Left ventricle myocardium inferior (tissue), 1 donor: ENCODE measurements around the gene KIF11. TPM values are rescaled to one million over a fixed set of nuclear protein-coding genes. Genes with fewer than 3 reads are reported as not detected.
A peak's percentile ranks its signal among the peaks of the same experiment; 100 is the strongest.

Experiments
- DNase-seq: peaks from one replicate; pipeline ENCODE4 v3.0.0-alpha.2; 2020
- H3K27ac ChIP-seq: fragments of 200-600 bp; replicated peaks from 2 replicates; pipeline ENCODE4 v1.8.0; 2021
- H3K27me3 ChIP-seq: fragments of 200-600 bp; 2 replicates; pipeline ENCODE4 v1.8.0; 2021; ENCODE audit warnings: low read depth
- H3K36me3 ChIP-seq: fragments of 200-600 bp; 2 replicates; pipeline ENCODE4 v1.8.0; 2021
- H3K4me1 ChIP-seq: fragments of 200-600 bp; 2 replicates; pipeline ENCODE4 v1.8.0; 2021
- H3K4me3 ChIP-seq: fragments of 200-600 bp; 2 replicates; pipeline ENCODE4 v1.8.0; 2021; ENCODE audit warnings: mild to moderate bottlenecking, moderate library complexity
- H3K9me3 ChIP-seq: fragments of 200-600 bp; replicated peaks from 2 replicates; pipeline ENCODE4 v1.8.0; 2021
- intact Hi-C: fragments of 100-400 bp; cut with micrococcal nuclease; formaldehyde crosslinking; loops from one replicate; pipeline ENCODE4 v1.11.0; 2022
- total RNA-seq: library from RNA; stranded (reverse); fragmentation: NEBNext Ultra II Directional; extraction: Animal tissue kit (Norgen Biotek cat#: 25700); gene quantifications from one replicate; pipeline ENCODE4 v1.2.1, GENCODE V29; 2021
- TF ChIP-seq, protein P1 (sequence below): fragments of 200-600 bp; IDR thresholded peaks from 2 replicates; pipeline ENCODE4 v1.8.0; 2021; ENCODE audit warnings: antibody characterized with exemption, mild to moderate bottlenecking, borderline replicate concordance
- donor health status: DM: no; HTN: yes; CAD: no; lungs with severe emphysema.

The KIF11 gene
- total RNA-seq, 1 donor from 2014 or later: 0.96 TPM

DNA sequence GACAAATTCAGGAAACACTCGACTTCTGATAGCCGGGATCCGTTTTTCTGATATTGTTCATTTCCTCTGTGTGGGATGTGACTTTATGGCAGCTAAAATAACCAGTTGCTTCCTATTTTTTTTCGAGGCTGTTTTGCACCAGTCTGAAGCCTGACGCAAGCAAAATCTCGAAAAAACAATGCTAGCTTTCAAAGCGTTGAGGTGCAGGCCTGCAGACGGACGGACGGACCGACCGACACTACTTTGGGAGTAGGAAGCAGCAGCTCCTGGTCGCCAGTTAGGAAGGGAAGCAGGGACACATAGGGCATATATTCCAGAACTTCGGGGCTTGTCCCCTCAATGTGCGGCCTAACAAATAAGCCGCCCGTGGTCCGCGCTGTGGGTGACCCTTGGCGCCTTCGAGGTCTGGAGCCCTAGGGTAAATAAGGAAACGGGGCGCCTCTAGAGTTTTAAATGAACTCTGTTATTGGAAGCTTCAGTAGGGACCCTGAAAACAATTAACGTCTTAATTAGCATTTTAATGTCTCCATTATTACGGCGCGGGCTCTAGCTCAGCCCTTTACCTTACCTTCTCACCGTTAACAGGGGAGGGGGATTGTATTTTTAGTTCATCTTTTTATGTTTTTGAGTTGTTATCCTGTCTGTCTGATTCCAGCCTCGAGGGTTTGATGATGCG lies 98.1 kb downstream of the KIF11 start:
- DNase-seq: peak; percentile 32
- H3K9me3 ChIP-seq: peaks cover 3% of the 10 kb centered on the region
- H3K4me1 ChIP-seq: peaks cover 41% of the 10 kb centered on the region
- H3K4me3 ChIP-seq: peak overlapping the region; percentile 77
- H3K27ac ChIP-seq: peak overlapping the region; percentile 93
- peaks cover 9% of the 10 kb centered on the region for H3K36me3 ChIP-seq
- TF ChIP-seq, protein P1, sequence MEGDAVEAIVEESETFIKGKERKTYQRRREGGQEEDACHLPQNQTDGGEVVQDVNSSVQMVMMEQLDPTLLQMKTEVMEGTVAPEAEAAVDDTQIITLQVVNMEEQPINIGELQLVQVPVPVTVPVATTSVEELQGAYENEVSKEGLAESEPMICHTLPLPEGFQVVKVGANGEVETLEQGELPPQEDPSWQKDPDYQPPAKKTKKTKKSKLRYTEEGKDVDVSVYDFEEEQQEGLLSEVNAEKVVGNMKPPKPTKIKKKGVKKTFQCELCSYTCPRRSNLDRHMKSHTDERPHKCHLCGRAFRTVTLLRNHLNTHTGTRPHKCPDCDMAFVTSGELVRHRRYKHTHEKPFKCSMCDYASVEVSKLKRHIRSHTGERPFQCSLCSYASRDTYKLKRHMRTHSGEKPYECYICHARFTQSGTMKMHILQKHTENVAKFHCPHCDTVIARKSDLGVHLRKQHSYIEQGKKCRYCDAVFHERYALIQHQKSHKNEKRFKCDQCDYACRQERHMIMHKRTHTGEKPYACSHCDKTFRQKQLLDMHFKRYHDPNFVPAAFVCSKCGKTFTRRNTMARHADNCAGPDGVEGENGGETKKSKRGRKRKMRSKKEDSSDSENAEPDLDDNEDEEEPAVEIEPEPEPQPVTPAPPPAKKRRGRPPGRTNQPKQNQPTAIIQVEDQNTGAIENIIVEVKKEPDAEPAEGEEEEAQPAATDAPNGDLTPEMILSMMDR: no peak
- peaks cover 88% of the 10 kb centered on the region for H3K27me3 ChIP-seq
- intact Hi-C loops: no loop called here

DNA sequence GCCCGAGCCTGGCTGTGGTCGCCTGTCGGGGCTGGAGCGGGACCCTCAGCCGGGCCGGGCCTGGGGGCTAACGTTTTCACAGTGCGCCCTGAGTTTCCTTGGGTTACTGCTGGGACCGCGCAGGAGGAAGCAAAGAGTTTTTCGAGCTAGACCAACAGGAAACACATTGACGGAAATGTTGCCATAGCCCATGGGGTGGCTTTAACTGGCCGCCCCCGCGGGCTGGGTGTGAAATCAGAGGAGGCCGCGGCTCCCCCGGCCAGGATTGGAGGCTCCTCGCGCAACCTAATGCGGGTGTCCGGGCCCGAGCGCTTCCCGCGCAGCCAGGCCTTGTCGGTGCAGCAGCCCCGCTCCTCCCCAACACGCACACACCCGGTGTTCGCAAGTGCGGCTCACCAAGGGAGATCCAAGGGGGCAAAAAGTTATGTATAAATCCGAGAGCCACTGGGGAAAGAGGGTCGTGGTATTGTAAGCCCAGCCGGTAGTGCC lies 98.7 kb downstream of the KIF11 start:
- TF ChIP-seq, protein P1: no peak
- Histone ChIP-seq H3K4me3 (peak overlapping the region; percentile 77), H3K27me3 (peaks cover 94% of the 10 kb centered on the region), H3K36me3 (peaks cover 9% of the 10 kb centered on the region), H3K27ac (peak overlapping the region; percentile 93), H3K9me3 (no peaks in the 10 kb centered on the region), H3K4me1 (peaks cover 41% of the 10 kb centered on the region)
- intact Hi-C loops: no loop called here
- peak; percentile 68 for DNase-seq

DNA sequence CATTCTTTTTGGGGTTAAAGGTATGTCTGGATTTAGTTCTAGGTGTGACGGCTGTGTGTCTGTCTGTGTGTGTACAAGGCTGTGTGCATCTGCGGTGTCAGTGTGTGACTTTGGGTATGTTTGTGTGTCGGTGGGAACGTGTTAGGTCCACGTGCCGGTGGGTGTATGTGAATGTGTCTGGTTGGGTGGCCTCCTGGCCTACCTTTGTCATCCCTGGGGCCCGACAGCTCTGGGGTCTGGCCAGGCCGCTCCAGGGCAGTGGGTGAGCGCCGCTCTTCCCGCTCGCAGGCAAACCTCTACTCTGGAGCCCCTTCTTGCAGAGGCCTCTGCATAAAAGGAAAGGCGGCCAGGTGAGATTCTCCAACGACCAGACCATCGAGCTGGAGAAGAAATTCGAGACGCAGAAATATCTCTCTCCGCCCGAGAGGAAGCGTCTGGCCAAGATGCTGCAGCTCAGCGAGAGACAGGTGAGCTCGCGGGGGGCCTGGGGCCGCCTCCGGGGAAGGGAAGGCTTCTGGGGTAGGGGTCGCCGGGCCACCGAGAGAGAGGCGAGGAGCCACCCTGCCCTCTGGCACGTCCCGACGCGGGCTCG lies 99.2 kb downstream of the KIF11 start:
- no peak for DNase-seq
- intact Hi-C loops: no loop called here
- Histone ChIP-seq H3K27me3 (peaks cover 100% of the 10 kb centered on the region), H3K4me1 (peaks cover 41% of the 10 kb centered on the region), H3K36me3 (peaks cover 9% of the 10 kb centered on the region), H3K27ac (peak overlapping the region; percentile 93), H3K9me3 (no peaks in the 10 kb centered on the region), H3K4me3 (peak overlapping the region; percentile 77)
- TF ChIP-seq, protein P1: no peak

DNA sequence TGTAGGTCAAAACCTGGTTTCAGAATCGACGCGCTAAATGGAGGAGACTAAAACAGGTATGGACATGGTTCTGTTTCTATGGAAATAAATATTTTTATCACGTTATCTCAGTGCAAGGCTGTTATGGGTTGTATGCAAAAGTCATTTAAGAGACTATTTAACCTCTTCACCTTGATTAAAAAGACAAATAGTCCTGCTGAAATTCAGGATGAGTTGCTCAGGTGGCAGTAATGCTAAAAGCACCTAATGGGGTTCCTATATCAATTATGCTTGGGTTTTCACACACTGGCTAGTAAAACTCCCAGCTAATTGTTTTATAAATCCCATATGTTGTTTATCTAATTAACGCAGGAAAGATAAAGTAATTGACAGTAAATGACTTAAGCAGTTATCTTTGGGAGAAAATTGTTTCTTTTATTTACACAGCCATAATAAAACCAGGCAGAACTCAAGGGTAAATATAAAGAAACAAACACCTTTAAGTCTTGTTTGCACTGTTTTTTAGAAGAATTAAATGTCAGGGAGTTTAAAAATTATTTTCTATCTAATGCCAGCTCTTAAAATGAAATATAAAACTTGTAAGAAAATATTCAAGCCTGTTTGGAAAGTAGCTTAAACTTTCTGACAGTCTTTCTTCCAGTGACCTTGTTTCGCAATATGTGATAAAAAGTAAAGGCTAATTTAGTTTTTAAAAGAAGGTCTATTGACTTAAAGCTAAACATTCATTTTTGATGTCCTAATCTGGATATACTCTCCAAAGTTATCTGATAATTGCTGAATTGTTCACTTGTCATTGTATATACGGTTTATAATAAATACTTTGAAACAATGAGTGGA lies 100.0 kb downstream of the KIF11 start:
- TF ChIP-seq, protein P1: no peak
- intact Hi-C loops: no loop called here
- Histone ChIP-seq H3K27ac (no peak overlapping the region), H3K27me3 (peaks cover 100% of the 10 kb centered on the region), H3K4me1 (peaks cover 41% of the 10 kb centered on the region), H3K4me3 (peak overlapping the region; percentile 77), H3K9me3 (no peaks in the 10 kb centered on the region), H3K36me3 (peaks cover 9% of the 10 kb centered on the region)
- no peak for DNase-seq

DNA sequence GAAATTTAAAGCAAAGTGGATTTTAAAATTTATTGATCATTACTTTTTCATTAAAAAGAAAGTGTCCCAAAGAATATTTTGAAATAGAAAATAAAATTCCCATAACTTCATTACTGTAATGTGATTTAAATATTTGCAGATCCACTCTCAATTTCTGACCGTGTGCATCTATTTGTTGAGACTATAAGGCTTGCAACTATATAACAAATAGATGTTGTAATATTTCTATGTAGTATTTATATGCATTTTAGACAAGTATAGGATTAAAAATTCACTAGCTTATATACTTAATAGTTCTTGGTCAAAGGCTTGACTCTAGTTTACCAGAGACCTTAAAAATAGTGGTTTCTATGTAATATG lies 100.6 kb downstream of the KIF11 start:
- Histone ChIP-seq H3K4me3 (no peak overlapping the region), H3K27me3 (peaks cover 99% of the 10 kb centered on the region), H3K27ac (no peak overlapping the region), H3K36me3 (peaks cover 9% of the 10 kb centered on the region), H3K9me3 (no peaks in the 10 kb centered on the region), H3K4me1 (peaks cover 41% of the 10 kb centered on the region)
- intact Hi-C loops: no loop called here
- TF ChIP-seq, protein P1: no peak
- no peak for DNase-seq
